ENCODE measurements around the gene PRKCQ. TPM values are rescaled to one million over a fixed set of nuclear protein-coding genes. Genes with fewer than 3 reads are reported as not detected.

The PRKCQ gene
- total RNA-seq, 1 donor, result under 0.01 TPM

GRCh38 chr10:6603142-6604125 is 23.4 kb upstream of the PRKCQ start:
- DNase-seq (ENCODE audit: low read depth), result no peak
- no peak overlapping the region for H3K4me3 ChIP-seq (ENCODE audit: low read depth, low read length)
- TF ChIP-seq CTCF (IDR thresholded peaks at IDR 0.05; ENCODE audit: insufficient read depth, low read depth, low read length), result no peak

GRCh38 chr10:6602700-6603084 is 22.6 kb upstream of the PRKCQ start:
- no peak overlapping the region for H3K4me3 ChIP-seq (ENCODE audit: low read depth, low read length)
- DNase-seq (ENCODE audit: low read depth), result no peak
- no peak for TF ChIP-seq CTCF (IDR thresholded peaks at IDR 0.05; ENCODE audit: insufficient read depth, low read depth, low read length)

GRCh38 chr10:6602026-6602699 is 22.1 kb upstream of the PRKCQ start:
- H3K4me3 ChIP-seq (ENCODE audit: low read depth, low read length), result no peak overlapping the region
- DNase-seq (ENCODE audit: low read depth), result no peak
- no peak for TF ChIP-seq CTCF (IDR thresholded peaks at IDR 0.05; ENCODE audit: insufficient read depth, low read depth, low read length)

- TF ChIP-seq CTCF (IDR thresholded peaks at IDR 0.05; ENCODE audit: insufficient read depth, low read depth, low read length), result no peak
- no peak overlapping the region for H3K4me3 ChIP-seq (ENCODE audit: low read depth, low read length)
- no peak for DNase-seq (ENCODE audit: low read depth)
Measured at GRCh38 chr10:6601246-6601805, 21.2 kb upstream of the PRKCQ start.

- no peak for TF ChIP-seq CTCF (IDR thresholded peaks at IDR 0.05; ENCODE audit: insufficient read depth, low read depth, low read length)
- no peak overlapping the region for H3K4me3 ChIP-seq (ENCODE audit: low read depth, low read length)
- DNase-seq (ENCODE audit: low read depth), result no peak
Measured at GRCh38 chr10:6600224-6600987, 20.3 kb upstream of the PRKCQ start.

GRCh38 chr10:6598679-6599078 is 18.6 kb upstream of the PRKCQ start:
- DNase-seq (ENCODE audit: low read depth), result no peak
- no peak overlapping the region for H3K4me3 ChIP-seq (ENCODE audit: low read depth, low read length)
- TF ChIP-seq CTCF (IDR thresholded peaks at IDR 0.05; ENCODE audit: insufficient read depth, low read depth, low read length), result no peak
